GM23248 (cell line): Measurements from ENCODE around the gene KIRREL2.

Experiments used
- EZH2 ChIP-seq: fragments of 200-600 bp; sonication (generic); IDR thresholded peaks from 2 replicates; pipeline ENCODE4 v1.6.1; 2018; ENCODE audit warnings: antibody characterized with exemption, mild to moderate bottlenecking; ENCODE audit not compliant: insufficient read depth, poor library complexity, severe bottlenecking
- EZH2phosphoT487 ChIP-seq: fragments of 200-600 bp; sonication (generic); IDR thresholded peaks from 2 replicates; pipeline ENCODE4 v1.6.1; 2018; ENCODE audit warnings: antibody characterized with exemption, moderate library complexity, mild to moderate bottlenecking, low read depth; ENCODE audit not compliant: insufficient read depth

DNA sequence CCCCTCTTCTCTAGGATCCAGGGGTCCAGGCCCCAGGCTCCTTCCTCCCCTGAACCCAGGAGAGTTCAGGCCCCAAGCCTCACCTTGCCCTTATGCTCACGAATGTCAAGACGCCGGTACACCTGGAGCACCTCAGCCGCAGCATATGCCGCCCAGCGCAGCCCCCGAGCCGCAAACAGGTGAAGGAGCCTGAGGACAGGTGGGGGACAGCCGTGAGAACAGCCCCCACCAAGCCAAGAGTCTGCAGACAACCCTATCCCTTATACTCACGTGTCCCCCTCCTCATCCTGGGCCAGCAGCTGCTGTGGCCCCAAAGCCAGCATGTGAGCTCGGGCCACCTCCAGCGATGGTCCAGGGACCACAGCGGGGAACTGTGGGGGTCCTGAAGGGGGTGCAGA is 39.9 kb downstream of the KIRREL2 start:
- TF ChIP-seq EZH2: no peak
- no peak for TF ChIP-seq EZH2phosphoT487
